GM12801 (cell line): ENCODE data around the gene GRM8.

Source experiments
- TF ChIP-seq, protein P1 (sequence below): IDR thresholded peaks from one replicate; pipeline ENCODE4 v1.5.1; 2011; ENCODE audit warnings: control low read depth; ENCODE audit not compliant: insufficient read length; ENCODE audit errors: extremely low read depth

Gene GRM8

DNA sequence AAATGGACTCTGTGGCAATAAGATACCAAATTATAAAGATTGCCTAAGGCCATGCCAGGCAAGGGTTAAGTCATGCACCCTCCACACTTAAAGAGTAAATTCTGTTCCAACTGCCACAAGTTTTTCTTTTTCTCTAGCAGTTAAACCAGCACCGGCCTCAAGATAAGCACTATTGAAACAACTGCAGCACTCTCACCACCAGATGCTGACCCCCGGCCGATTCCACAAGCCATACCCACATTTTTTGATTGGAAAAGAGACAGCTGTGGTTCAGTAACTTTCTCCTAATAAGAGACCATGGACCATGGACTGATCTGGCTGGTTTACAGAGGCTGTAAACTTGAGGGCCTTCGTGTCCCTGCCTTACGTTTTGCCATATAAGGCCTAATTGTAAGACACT, 44.9 kb downstream of the GRM8 start:
- TF ChIP-seq, protein P1, sequence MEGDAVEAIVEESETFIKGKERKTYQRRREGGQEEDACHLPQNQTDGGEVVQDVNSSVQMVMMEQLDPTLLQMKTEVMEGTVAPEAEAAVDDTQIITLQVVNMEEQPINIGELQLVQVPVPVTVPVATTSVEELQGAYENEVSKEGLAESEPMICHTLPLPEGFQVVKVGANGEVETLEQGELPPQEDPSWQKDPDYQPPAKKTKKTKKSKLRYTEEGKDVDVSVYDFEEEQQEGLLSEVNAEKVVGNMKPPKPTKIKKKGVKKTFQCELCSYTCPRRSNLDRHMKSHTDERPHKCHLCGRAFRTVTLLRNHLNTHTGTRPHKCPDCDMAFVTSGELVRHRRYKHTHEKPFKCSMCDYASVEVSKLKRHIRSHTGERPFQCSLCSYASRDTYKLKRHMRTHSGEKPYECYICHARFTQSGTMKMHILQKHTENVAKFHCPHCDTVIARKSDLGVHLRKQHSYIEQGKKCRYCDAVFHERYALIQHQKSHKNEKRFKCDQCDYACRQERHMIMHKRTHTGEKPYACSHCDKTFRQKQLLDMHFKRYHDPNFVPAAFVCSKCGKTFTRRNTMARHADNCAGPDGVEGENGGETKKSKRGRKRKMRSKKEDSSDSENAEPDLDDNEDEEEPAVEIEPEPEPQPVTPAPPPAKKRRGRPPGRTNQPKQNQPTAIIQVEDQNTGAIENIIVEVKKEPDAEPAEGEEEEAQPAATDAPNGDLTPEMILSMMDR, result no peak

- TF ChIP-seq, protein P1, result no peak
These were observed 45.5 kb downstream of the GRM8 start for GRCh38 chr7:127207230-127207629.

DNA sequence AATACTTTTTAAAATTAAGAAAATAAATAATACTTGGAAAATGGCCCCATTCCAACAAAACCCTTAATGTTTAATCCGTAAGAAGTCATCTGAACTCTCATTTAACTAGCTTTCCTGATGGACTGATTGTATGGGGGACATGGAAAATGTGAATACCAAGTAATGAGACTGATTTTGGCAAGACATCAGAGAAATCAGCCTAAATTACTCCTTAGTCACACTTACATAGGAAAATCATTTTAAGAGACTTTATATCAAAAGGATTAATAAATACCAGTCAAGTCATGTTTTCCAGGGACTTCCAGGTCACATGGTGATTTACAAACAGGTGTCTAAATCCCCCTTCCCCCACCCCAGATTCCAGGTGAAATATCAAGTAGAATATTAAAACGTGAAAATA, 58.2 kb downstream of the GRM8 start:
- TF ChIP-seq, protein P1, result no peak

- TF ChIP-seq, protein P1, result no peak
These were observed 62.9 kb downstream of the GRM8 start for GRCh38 chr7:127189886-127190285.

- TF ChIP-seq, protein P1, result no peak
These were observed 63.7 kb downstream of the GRM8 start for GRCh38 chr7:127189074-127189473.

- TF ChIP-seq, protein P1, result no peak
These were observed 65.0 kb downstream of the GRM8 start for GRCh38 chr7:127187740-127188139.

DNA sequence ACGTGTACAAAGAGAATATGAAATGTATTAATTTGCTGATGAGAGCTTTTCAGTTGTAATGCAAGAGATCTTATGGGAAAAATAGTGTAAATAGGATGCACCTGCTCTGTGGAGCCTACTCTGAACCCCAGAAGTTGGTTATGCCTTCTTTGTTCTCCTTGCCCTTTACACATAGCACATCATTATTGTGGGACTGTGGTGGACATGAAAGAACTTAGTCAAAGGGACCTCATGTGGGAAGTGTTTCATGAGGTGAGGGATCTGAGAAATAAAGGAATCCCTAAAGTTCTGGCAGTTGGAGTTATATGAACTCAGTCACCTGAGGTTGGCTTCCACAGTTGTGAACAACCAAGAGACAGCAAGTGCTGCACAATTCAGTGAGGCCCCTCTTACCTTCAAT, 66.1 kb downstream of the GRM8 start:
- TF ChIP-seq, protein P1, result no peak

DNA sequence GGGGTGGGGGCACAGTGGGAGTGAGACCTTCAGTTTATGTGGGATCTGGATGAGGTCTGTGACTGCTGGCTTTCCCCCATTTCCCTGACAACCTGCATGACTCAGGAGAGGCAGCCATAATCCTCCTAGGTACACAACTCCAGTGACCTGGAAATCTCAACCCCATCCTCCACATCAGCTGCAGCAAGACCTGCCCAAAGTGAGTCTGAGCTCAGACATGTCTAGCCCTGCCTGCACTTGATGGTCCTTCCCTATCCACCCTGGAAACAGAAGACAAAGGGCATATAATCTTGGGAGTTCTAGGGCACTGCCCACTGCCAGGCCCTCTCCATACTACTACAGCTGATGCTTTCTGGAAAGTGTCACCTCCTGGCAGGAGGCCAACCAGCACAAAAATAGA, 75.6 kb downstream of the GRM8 start:
- TF ChIP-seq, protein P1, result no peak
